ENCODE results near the gene ADGRG3. TPM values are rescaled to one million over a fixed set of nuclear protein-coding genes. Genes with fewer than 3 reads are reported as not detected.

ADGRG3 gene
- total and polyA plus RNA-seq, 4 donors = 1.8 to 66.2 (median 9.4) TPM

DNA sequence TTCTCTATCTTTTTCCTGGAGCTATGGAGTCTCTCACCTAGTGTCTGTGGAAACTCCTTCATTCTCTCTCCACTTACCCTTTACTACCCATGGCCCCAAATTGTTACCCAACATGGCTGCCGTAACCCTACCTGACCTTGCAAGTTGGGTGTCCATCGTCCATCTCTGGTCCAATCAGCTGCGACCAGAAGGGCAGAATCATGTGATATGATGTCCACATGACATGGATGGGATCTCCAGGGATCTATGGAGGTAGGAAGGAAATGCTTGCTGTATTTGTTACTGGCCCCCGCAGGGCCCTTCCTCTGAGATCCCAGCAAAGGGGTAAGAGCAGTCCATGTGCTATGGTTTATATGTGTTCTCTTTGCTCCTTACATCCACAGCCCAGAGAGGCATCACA lies 18.5 kb downstream of the ADGRG3 start:
- TF ChIP-seq, protein P1, sequence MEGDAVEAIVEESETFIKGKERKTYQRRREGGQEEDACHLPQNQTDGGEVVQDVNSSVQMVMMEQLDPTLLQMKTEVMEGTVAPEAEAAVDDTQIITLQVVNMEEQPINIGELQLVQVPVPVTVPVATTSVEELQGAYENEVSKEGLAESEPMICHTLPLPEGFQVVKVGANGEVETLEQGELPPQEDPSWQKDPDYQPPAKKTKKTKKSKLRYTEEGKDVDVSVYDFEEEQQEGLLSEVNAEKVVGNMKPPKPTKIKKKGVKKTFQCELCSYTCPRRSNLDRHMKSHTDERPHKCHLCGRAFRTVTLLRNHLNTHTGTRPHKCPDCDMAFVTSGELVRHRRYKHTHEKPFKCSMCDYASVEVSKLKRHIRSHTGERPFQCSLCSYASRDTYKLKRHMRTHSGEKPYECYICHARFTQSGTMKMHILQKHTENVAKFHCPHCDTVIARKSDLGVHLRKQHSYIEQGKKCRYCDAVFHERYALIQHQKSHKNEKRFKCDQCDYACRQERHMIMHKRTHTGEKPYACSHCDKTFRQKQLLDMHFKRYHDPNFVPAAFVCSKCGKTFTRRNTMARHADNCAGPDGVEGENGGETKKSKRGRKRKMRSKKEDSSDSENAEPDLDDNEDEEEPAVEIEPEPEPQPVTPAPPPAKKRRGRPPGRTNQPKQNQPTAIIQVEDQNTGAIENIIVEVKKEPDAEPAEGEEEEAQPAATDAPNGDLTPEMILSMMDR (IDR thresholded peaks at IDR 0.05; ENCODE audit: control extremely low read depth, extremely low read depth) = no peak
- 66 to 93% methylated on average over 4 of the region's 4 CpGs for WGBS, 2 donors
- H3K27ac ChIP-seq (ENCODE audit: low read depth in 1 of 2, low read length in 1 of 2) = no peak overlapping the region

DNA sequence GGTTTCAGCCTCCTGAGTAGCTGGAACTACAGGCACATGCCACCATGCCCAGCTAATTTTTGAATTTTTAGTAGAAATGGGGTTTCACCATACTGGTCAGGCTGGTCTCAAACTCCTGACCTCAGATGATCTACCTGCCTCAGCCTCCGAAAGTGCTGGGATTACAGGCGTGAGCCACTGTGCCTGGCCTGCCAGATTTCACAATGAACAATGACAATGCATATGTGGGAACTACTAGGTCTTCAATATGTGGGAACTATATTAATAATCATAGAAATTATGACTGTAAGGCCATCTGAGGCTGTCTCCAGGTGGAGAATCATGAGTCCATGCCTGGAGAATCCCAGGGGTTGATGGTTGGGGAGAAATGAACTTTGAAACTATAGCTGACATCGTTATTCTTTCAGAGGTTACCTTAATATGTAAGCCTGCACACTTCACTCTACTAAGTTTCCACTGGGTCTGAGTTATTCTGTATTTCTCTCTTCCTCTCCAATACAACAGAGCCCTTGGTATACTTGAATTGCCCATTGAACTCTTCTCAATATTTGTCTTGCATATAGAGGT lies 19.3 kb downstream of the ADGRG3 start:
- TF ChIP-seq, protein P1 (IDR thresholded peaks at IDR 0.05; ENCODE audit: control extremely low read depth, extremely low read depth) = no peak
- peaks cover 0 to 6% (median 0%) of the 10 kb centered on the region in 5 donors for H3K4me1 ChIP-seq (ENCODE audit: control insufficient read depth in 5 of 5, insufficient read depth in 5 of 5, low read length in 5 of 5)
- H3K27me3 ChIP-seq (ENCODE audit: control insufficient read depth in 3 of 3, insufficient read depth in 3 of 3, low read length in 2 of 3) = peaks cover 0 to 3% (median 0%) of the 10 kb centered on the region in 3 donors
- no peaks in the 10 kb centered on the region for H3K36me3 ChIP-seq (ENCODE audit: control insufficient read depth in 4 of 4, insufficient read depth in 4 of 4, low read length in 4 of 4)
- H3K4me3 ChIP-seq = no peak overlapping the region
- DNase-seq (no peak), ATAC-seq (ENCODE audit: insufficient read depth, low FRiP score) (no peak)
- no peaks in the 10 kb centered on the region for H3K9me3 ChIP-seq (ENCODE audit: control insufficient read depth in 4 of 4, insufficient read depth in 3 of 4, low read length in 3 of 4)
- 50 to 75% methylated on average over 3 of the region's 3 CpGs for WGBS, 2 donors
- no peak overlapping the region for H3K27ac ChIP-seq (ENCODE audit: low read depth in 1 of 2, low read length in 1 of 2)
- no peak overlapping the region for H3K9ac ChIP-seq (ENCODE audit: insufficient read depth in 1 of 2, low read length in 2 of 2)

More for the DNA sequence above, 18.5 kb downstream of the ADGRG3 start:
- Histone ChIP-seq H3K36me3 (ENCODE audit: control insufficient read depth in 4 of 4, insufficient read depth in 4 of 4, low read length in 4 of 4) (no peaks in the 10 kb centered on the region), H3K27me3 (ENCODE audit: control insufficient read depth in 3 of 3, insufficient read depth in 3 of 3, low read length in 2 of 3) (peaks cover 0 to 2% (median 0%) of the 10 kb centered on the region in 3 donors), H3K4me1 (ENCODE audit: control insufficient read depth in 5 of 5, insufficient read depth in 5 of 5, low read length in 5 of 5) (peaks cover 0 to 6% (median 0%) of the 10 kb centered on the region in 5 donors), H3K9me3 (ENCODE audit: control insufficient read depth in 4 of 4, insufficient read depth in 3 of 4, low read length in 3 of 4) (no peaks in the 10 kb centered on the region), H3K4me3 (no peak overlapping the region), H3K9ac (ENCODE audit: insufficient read depth in 1 of 2, low read length in 2 of 2) (no peak overlapping the region)
- no peak for DNase-seq
- ATAC-seq (ENCODE audit: insufficient read depth, low FRiP score) = no peak

DNA sequence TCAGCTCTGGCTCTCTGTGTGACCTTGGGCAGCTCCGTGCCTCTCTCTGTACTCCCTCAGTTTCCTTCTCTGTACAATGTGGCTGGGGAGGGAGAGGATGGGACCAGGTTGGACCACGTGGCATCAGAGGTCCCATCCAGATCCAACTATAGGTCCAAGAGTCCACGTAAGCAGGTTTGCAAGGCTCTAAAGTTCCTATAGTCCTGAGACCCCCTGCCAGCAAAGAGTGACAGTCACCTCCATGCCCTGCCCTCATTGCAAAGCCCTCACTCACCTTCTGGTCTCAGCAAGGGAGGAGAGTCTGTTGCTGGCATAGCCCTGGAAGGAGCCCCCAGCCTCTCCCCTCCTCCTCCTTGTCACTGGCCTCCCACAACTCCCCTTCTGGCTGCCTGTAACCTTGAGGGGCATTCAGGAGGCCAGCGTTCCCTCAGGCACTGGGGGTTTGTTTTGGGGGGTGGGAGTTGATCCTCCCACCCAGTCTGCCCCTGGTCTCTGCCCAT lies 20.4 kb downstream of the ADGRG3 start:
- TF ChIP-seq, protein P1 (IDR thresholded peaks at IDR 0.05; ENCODE audit: control extremely low read depth, extremely low read depth) = no peak
- Histone ChIP-seq H3K36me3 (ENCODE audit: control insufficient read depth in 4 of 4, insufficient read depth in 4 of 4, low read length in 4 of 4) (no peaks in the 10 kb centered on the region), H3K27ac (ENCODE audit: low read depth in 1 of 2, low read length in 1 of 2) (no peak overlapping the region), H3K9ac (ENCODE audit: insufficient read depth in 1 of 2, low read length in 2 of 2) (no peak overlapping the region), H3K4me3 (no peak overlapping the region), H3K9me3 (ENCODE audit: control insufficient read depth in 4 of 4, insufficient read depth in 3 of 4, low read length in 3 of 4) (no peaks in the 10 kb centered on the region), H3K27me3 (ENCODE audit: control insufficient read depth in 3 of 3, insufficient read depth in 3 of 3, low read length in 2 of 3) (peaks cover 0 to 3% (median 0%) of the 10 kb centered on the region in 3 donors), H3K4me1 (ENCODE audit: control insufficient read depth in 5 of 5, insufficient read depth in 5 of 5, low read length in 5 of 5) (peaks cover 0 to 6% (median 0%) of the 10 kb centered on the region in 5 donors)
- DNase-seq = no peak
- no peak for ATAC-seq (ENCODE audit: insufficient read depth, low FRiP score)
- WGBS, 2 donors = 75 to 81% methylated on average over 4 of the region's 4 CpGs

All from lung (tissue), 12 donors.